Lung microvascular endothelial cell (primary cell): ENCODE results near the gene MGRN1. TPM values are rescaled to one million over a fixed set of nuclear protein-coding genes. Genes with fewer than 3 reads are reported as not detected.

ENCODE experiments used
- DNase-seq, 2 donors: peaks; one replicate each; pipeline versions ENCODE4 v3.0.0 to v3.0.0-alpha.2; 2010; ENCODE audit warnings: low read depth in 2 of 2
- total RNA-seq: library from RNA; depleted of rRNA; stranded (reverse); fragments of >200 nt; gene quantifications from 2 replicates; pipeline ENCODE4 v1.2.1, GENCODE V29; 2014

Gene MGRN1
- total RNA-seq = 15.7 and 18.3 TPM in 2 replicates

DNA sequence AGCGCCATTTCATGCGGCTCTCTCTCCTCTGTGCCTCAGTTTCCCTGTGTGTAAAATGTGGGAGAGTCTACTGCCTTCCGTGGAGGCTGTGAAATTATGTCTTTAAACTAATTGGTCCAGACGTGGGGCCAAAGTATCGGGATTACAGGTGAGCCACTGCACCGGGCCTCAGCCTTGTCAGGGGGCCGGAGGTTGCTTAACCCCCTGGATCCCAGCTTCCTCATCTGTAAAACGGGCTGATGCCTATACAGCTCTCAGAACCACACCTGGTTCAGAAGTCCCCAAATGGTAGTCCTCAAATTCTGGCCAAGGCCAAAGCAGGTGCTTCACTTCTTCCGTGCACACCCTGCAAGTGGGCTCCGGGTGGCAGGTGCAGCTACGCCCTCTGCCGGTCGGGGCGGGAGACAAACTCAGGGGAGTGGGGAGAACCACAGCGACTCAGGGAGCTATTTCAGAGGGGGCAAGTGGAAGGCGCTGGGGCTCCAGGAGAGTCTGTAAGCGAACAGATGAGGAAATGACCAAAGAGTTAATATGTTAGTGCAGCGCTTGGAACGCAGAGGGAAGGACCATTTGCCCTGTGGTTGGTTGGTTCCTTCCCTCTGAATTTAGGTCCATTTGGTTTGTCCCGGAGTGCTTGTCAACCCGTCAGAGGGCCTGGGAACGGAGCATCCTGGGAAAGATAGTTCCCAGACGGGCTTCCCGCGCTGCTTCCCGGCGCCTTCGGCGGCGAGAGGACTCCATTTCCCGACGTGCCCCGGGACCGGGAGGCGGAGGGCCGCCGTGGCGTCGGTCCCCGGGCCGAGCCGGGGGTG is at the start of gene MGRN1:
TSS of gene MGRN1 (plus strand) at position 812 of the 812 bp plus-strand sequence. CDS start 135 bp downstream, outside the sequence.
- DNase-seq = peak; percentile 98 to 99

- DNase-seq = peak in 1 of 2 donors; percentile 24
Measured at GRCh38 chr16:4574919-4575705, 49.5 kb upstream of the MGRN1 start.

DNA sequence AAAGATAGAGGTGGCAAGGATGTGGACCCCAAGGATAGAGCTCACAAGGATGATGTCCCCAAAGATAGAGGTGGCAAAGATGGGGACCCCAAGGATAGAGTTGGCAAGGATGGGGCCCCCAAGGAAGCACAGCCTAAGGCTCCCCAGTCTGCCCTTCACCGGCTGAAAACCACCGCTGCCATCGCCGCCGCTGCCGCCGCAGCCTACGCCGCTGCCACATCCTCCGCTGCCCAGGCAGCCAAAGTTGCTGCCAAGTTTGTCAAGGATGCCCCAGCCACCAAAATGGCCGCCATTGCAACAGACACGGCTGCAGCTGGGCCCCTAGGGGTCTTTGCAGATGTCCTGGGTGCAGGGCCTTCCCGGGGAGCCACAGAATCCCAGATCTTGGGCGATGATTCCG is 48.6 kb upstream of the MGRN1 start:
- DNase-seq = no peak

GRCh38 chr16:4578961-4579530 is 45.6 kb upstream of the MGRN1 start:
- no peak for DNase-seq

DNA sequence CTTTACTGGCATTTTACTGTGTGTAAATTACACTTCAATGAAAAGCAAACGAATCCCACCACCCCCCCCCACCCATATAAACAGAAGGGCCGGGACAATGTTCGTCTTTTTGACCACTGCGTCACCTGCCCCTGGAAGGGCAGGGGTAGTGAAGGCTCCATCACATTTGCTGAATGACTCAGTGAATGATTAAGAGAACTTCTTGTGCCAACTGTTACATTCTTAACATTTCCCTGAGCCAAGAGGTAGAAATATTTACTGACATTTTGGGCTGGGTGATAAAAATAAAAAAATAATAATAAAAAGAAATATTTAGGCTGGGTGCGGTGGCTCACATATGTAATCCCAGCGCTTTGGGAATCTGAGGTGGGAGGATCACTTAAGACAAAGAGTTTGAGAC is 44.4 kb upstream of the MGRN1 start:
- DNase-seq = no peak

DNA sequence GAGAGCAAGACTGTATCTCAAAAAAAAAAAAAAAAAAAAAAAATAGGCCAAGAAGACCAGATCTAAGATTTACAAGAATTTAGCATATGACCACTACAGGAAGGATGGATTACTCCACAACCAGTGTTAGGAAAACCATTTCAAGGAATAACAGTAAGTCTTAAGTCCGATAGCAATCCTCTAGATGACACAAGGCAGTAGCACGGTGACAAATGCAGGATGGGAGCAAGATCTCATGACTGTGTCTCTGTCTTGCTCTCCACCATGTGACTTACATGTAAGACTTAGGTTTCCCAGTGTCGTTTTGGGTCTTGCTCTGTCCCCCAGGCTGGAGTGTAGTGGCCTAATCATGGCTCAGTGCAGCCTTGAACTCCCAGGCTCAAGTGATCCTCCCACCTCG is 40.7 kb upstream of the MGRN1 start:
- DNase-seq = no peak

GRCh38 chr16:4586291-4586690 is 38.3 kb upstream of the MGRN1 start:
- no peak for DNase-seq

GRCh38 chr16:4588386-4588785 is 36.2 kb upstream of the MGRN1 start:
- no peak for DNase-seq

GRCh38 chr16:4588961-4589360 is 35.7 kb upstream of the MGRN1 start:
- DNase-seq = no peak

DNA sequence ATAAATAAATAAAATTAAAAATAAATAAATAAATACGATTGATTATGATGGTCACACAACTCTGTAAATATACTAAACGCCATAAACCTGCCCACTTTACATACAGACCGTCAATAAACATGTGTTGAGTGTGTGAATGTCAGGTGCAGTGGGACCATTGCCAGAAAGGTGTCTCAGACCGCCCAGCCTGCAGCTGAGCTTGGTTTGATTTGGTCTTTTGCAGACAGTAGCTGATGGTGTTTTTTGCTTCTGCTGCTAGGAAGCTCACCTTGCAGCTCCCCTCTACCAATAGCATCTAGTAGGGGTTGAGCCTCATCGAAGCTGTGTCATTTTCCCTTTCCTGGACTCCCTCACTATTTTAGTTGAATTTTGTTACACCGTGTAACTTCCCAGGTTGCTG is 33.4 kb upstream of the MGRN1 start:
- no peak for DNase-seq

GRCh38 chr16:4591706-4592470 is 32.7 kb upstream of the MGRN1 start:
- no peak for DNase-seq

- DNase-seq = no peak
Measured at GRCh38 chr16:4593086-4593485, 31.5 kb upstream of the MGRN1 start.

DNA sequence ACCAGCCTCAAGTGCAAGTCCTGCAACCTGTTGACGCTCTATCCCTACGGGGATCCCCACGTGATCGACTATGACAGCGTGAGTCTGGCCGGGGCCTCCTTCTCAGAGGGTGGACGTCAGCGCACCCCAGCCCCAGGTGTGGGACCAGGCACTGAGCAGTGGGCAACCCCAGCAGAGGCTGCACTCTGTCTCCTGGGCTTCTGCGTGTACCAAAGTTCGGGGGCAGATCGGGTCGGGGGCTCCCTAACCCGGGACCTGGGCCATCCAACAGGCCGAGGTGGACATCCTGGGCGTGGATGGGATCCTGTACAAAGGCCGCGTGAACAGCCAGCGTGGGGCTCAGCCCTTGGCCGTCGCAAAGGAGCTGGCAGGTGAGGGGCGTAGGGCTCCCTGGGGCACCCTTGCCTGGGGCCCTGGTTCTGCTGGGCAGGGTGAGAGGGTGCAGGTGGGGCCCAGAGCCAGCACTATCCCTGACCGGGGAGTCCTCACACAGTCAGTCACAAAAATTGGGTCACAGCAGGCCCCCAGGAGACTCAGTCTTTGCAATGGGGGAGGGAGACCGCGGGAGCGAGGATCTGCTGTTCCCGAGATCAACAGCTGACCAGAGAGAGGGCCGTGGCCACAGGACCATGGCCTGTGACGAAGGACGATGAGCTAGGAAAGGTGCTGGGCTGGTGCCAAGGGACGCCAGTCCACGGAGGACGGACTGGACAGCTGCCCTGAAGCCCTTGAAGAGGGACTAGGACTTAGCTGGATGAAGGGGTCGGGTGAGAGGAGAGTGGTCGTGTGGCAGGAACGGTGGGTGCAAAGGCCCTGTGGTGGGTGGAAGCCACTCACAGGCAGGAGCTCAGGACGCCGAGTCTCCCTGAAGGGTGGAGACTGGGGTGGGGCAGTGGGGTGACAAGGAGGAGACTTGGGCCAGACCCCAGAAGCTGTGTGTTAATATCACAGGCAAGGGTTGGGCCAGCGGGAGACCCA is 29.9 kb upstream of the MGRN1 start:
- DNase-seq = no peak

DNA sequence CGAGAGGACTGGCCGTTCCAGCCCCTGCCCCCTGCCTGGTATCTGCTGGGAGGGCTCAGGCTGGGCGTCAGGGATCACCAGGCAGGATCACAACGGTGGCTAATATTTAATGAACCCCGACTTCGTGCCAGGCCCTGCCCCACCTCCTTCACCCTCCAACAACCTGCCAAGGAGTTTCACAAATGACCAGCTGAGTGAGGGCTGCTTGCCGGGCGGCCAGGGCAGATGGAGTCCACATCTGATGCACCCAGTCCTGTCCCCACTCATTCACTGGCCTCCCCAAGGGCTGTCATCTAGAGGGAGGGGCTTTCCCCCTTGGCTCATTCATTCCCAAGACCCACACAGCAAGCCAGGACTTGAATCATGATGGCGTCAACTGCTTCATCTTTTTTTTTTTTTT is 27.5 kb upstream of the MGRN1 start:
- no peak for DNase-seq

DNA sequence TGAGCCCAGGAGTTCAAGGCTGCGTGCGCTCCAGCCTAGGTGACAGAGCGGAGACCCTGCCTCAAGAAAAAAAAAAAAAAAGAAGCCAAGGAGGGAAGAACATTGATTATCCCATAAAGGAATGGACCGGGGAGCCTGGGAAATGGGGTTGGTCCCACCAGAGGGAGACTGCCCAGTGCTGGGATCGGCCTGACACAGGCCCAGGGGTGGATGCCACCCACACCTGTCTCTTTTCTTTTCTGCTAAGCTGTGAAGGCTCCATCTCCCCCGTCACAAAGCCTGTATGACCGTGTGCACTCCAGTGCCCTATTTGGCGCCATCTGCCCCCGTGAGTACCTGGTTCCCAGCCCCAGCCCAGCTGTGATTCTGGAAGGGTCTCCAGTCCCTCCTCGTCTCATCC is 25.6 kb upstream of the MGRN1 start:
- DNase-seq = no peak

- no peak for DNase-seq
Measured at GRCh38 chr16:4599545-4599944, 25.1 kb upstream of the MGRN1 start.

GRCh38 chr16:4601036-4601863 is 23.4 kb upstream of the MGRN1 start:
- DNase-seq = peak in 1 of 2 donors; percentile 52

GRCh38 chr16:4601864-4602186 is 22.8 kb upstream of the MGRN1 start:
- DNase-seq = no peak

DNA sequence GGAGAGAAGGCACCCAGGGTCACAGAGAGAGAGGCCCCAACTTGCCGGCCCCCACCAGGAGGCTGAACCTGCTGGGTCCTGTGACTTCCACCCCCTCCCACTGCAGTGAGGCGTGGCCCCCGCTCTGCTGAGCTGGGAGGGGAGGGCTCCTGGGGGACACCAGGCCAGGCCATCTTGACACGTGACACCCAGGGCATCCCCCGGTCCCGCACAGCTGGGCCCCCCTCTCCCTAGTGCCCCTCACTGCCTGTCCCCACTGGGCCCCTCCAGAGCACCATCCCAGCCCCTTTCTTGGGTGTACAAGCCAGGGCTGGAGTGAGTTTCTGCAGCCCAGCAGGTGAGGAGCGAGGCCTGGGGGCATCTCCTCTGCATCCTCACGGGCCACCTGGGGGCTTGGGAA is 22.3 kb upstream of the MGRN1 start:
- DNase-seq = no peak
